Measurements from ENCODE around the gene SLC44A1. TPM values are rescaled to one million over a fixed set of nuclear protein-coding genes. Genes with fewer than 3 reads are reported as not detected.

SLC44A1 gene
- 10 to 100 TPM; 10.7 to 19.5 TPM for total RNA-seq

DNA sequence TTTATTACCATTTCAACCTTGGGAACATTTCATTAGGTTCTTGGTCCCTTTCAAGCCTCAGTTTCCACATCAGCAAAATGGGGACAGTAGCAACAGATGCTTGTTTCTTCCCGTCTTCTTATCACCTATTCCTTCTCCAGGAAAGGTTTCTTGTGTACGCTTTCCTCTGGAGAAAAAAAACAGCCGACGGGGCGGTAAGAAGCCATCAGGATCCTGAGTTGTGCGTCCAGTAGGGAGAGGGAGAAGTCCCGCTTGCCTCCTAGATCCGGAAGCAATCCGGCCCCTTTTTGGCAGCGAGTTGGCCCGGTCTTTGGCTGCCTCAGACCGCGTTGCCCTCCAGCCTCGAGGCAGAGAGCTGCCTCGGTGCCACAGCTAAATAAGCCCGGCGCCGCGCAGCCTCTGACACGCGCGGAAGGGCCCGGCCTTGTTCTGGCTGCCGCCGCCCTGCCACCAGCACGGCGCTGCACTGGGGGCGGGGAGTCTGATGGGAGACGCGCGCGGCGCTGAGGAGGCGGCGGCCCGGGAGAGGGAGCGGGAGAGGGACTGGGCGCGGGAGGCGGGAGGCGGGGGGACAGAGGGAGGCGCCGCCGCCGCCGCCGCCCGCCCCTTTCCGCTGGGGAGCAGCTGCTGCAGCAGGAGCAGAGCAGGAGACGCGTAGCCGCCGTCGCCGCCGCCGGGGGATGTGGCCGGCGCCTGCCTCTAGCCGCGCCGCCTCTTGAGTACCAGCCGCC is at the start of gene SLC44A1:
SLC44A1 (plus strand) TSS at position 649 of the 731 bp plus-strand sequence. CDS start 218 bp downstream, outside the sequence.
- H3K27me3 ChIP-seq = no peaks in the 10 kb centered on the region
- H3K4me1 ChIP-seq = peaks cover 0 to 46% of the 10 kb centered on the region in 2 donors
- H3K4me3 ChIP-seq = peak within 1 kb of the TSS; percentile 89 to 93
- H3K36me3 ChIP-seq = no peaks in the 10 kb centered on the region
- DNase-seq (ENCODE audit: low spot score) = peak; percentile 96
- peak within 1 kb of the TSS; percentile 85 for H3K27ac ChIP-seq
- peak in 1 of 2 donors; percentile 42 for TF ChIP-seq CTCF (IDR thresholded peaks at IDR 0.05)
- no peaks in the 10 kb centered on the region for H3K9me3 ChIP-seq

- no peak for TF ChIP-seq CTCF (IDR thresholded peaks at IDR 0.05)
- H3K27me3 ChIP-seq = no peaks in the 10 kb centered on the region
- H3K27ac ChIP-seq = no peak overlapping the region
- no peak for DNase-seq (ENCODE audit: low spot score)
- H3K36me3 ChIP-seq = no peaks in the 10 kb centered on the region
- no peaks in the 10 kb centered on the region for H3K9me3 ChIP-seq
- H3K4me3 ChIP-seq = no peak overlapping the region
- H3K4me1 ChIP-seq = no peaks in the 10 kb centered on the region
Measured at GRCh38 chr9:105195259-105195658, 49.2 kb upstream of the SLC44A1 start.

DNA sequence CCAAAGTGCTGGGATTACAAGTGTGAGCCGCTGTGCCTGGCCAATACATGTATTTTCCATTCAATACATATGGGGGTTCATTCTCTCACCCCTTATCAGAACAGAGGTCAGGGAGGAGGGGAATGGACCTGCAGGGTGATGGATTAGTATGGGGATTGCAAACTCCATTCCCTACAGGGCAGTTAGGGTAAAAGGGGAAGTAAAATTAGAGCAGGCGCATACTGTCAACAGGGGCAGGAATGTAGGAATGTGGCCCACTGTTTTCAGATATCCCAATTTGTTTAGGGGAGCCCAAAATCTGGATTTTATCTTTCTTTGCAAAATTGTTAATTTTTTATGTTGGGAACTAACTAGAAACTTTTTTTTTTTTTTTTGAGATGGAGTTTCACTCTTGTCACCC is 46.4 kb upstream of the SLC44A1 start:
- Histone ChIP-seq H3K27me3 (no peaks in the 10 kb centered on the region), H3K36me3 (no peaks in the 10 kb centered on the region), H3K4me1 (no peaks in the 10 kb centered on the region), H3K9me3 (no peaks in the 10 kb centered on the region), H3K27ac (no peak overlapping the region), H3K4me3 (no peak overlapping the region)
- TF ChIP-seq CTCF (IDR thresholded peaks at IDR 0.05) = no peak
- DNase-seq (ENCODE audit: low spot score) = no peak

DNA sequence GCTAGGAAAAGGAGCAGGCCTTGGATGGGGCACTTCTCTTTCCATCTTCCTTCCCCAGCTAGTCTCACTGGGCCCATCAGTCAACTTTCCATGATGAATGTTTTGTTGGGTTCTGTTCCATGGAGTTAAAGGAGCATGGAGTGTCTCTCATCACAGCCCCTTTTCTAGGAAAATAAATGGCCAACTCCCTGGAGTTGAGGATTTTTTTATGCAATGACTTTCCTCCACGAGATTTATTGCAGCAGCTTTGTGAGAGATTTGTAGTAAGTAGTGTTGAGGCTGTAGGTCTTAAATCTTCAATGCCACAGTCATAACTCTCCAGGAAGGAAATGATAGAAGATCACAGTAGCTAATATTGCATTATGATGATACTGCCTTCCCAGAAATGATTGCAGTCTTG is 45.6 kb upstream of the SLC44A1 start:
- Histone ChIP-seq H3K4me3 (no peak overlapping the region), H3K9me3 (no peaks in the 10 kb centered on the region), H3K4me1 (no peaks in the 10 kb centered on the region), H3K27ac (no peak overlapping the region), H3K36me3 (no peaks in the 10 kb centered on the region), H3K27me3 (no peaks in the 10 kb centered on the region)
- no peak for DNase-seq (ENCODE audit: low spot score)
- no peak for TF ChIP-seq CTCF (IDR thresholded peaks at IDR 0.05)

GRCh38 chr9:105204416-105204815 is 40.0 kb upstream of the SLC44A1 start:
- no peak for TF ChIP-seq CTCF (IDR thresholded peaks at IDR 0.05)
- Histone ChIP-seq H3K27ac (no peak overlapping the region), H3K36me3 (no peaks in the 10 kb centered on the region), H3K4me3 (no peak overlapping the region), H3K4me1 (peaks cover 0 to 15% of the 10 kb centered on the region in 2 donors), H3K9me3 (no peaks in the 10 kb centered on the region), H3K27me3 (no peaks in the 10 kb centered on the region)
- DNase-seq (ENCODE audit: low spot score) = no peak
